ENCODE data around the gene NMNAT1.
A peak's percentile ranks its signal among the peaks of the same experiment; 100 is the strongest.
"Not testable (repeated sequence)": the region's sequence is repeated elsewhere in the genome, so short reads cannot be mapped to it uniquely, and the experiment has no call there.

The NMNAT1 gene

GRCh38 chr1:9920606-9921005, 22.7 kb upstream of the NMNAT1 start:
- DNase-seq = no peak

GRCh38 chr1:9922342-9922741, 20.9 kb upstream of the NMNAT1 start:
- no peak for DNase-seq

- DNase-seq = no peak
Measured at GRCh38 chr1:9927259-9927658, 16.0 kb upstream of the NMNAT1 start.

GRCh38 chr1:9929431-9930385, 13.6 kb upstream of the NMNAT1 start:
- DNase-seq = no peak

- peak in 1 of 5 donors; percentile 46 for DNase-seq
Measured at GRCh38 chr1:9942399-9942938, 806 bp upstream of the NMNAT1 start.

GRCh38 chr1:9946315-9946714, 3.0 kb downstream of the NMNAT1 start:
- DNase-seq = no peak

GRCh38 chr1:9957726-9958125, 14.5 kb downstream of the NMNAT1 start:
- DNase-seq = no peak

- DNase-seq = no peak
Measured at GRCh38 chr1:9960011-9960410, 16.7 kb downstream of the NMNAT1 start.

- DNase-seq = no peak
Measured at GRCh38 chr1:9960706-9961562, 17.7 kb downstream of the NMNAT1 start.

- DNase-seq = no peak
Measured at GRCh38 chr1:9984253-9984652, 41.0 kb downstream of the NMNAT1 start.

GRCh38 chr1:9985001-9985400, 41.7 kb downstream of the NMNAT1 start:
- no peak for DNase-seq

GRCh38 chr1:9989773-9990172, 46.5 kb downstream of the NMNAT1 start:
- DNase-seq = no peak

- DNase-seq = no peak
Measured at GRCh38 chr1:9990944-9991343, 47.7 kb downstream of the NMNAT1 start.

GRCh38 chr1:9992910-9993309, 49.6 kb downstream of the NMNAT1 start:
- DNase-seq = no peak

- no peak for DNase-seq
Measured at GRCh38 chr1:9993561-9994075, 50.3 kb downstream of the NMNAT1 start.

- DNase-seq = peak in 2 of 5 donors; percentile 3 to 7
Measured at GRCh38 chr1:9996624-9997582, 53.6 kb downstream of the NMNAT1 start, which contains the start of gene RBP7. TSS of gene RBP7 (plus strand) at chr1:9997228. CDS start at chr1:9997259, 31 bp downstream.

GRCh38 chr1:10001016-10001665, 57.9 kb downstream of the NMNAT1 start:
- no peak for DNase-seq

GRCh38 chr1:10005248-10005647, 62.0 kb downstream of the NMNAT1 start:
- not testable (repeated sequence) for DNase-seq

GRCh38 chr1:10007169-10007568, 63.9 kb downstream of the NMNAT1 start:
- DNase-seq = no peak

GRCh38 chr1:10014016-10014415, 70.7 kb downstream of the NMNAT1 start:
- no peak for DNase-seq

- no peak for DNase-seq
Measured at GRCh38 chr1:10019561-10019960, 76.3 kb downstream of the NMNAT1 start.

Measured in T-helper 1 cell (primary cell).